Upper lobe of left lung (tissue), 6 donors: ENCODE data around the gene M6PR. TPM values are rescaled to one million over a fixed set of nuclear protein-coding genes. Genes with fewer than 3 reads are reported as not detected.

Experiments
- ATAC-seq, 2 donors: fragments of 200-7000 bp; cut with Tn5 transposase; one replicate each; pipeline ENCODE4 v1.9.1; 2022; ENCODE audit warnings: mild to moderate bottlenecking in 2 of 2, moderate library complexity in 2 of 2; ENCODE audit not compliant: low FRiP score in 2 of 2
- DNase-seq, 2 donors: peaks; one replicate each; pipeline ENCODE4 v3.0.0-alpha.2; 2019 to 2020
- H3K27ac ChIP-seq, 4 donors: fragments of 200-600 bp; sonication (generic); one replicate each; pipeline ENCODE4 v1.5.1; 2016 to 2019
- H3K27me3 ChIP-seq, 4 donors: fragments of 200-600 bp; sonication (generic); one replicate each; pipeline ENCODE4 v1.5.1; 2017 to 2019
- H3K36me3 ChIP-seq, 4 donors: fragments of 200-600 bp; sonication (generic); one replicate each; pipeline ENCODE4 v1.5.1; 2016 to 2019
- H3K4me1 ChIP-seq, 4 donors: fragments of 200-600 bp; sonication (generic); one replicate each; pipeline ENCODE4 v1.5.1; 2018 to 2019
- H3K4me3 ChIP-seq, 4 donors: fragments of 200-600 bp; sonication (generic); one replicate each; pipeline ENCODE4 v1.5.1; 2017 to 2019; ENCODE audit warnings: mild to moderate bottlenecking in 2 of 4, moderate library complexity in 1 of 4
- H3K9me3 ChIP-seq, 4 donors: fragments of 200-600 bp; sonication (generic); one replicate each; pipeline ENCODE4 v1.5.1; 2018 to 2019
- CTCF ChIP-seq, 6 experiments: fragments of 450-650 bp in 4 of 6; fragments of 200-600 bp in 2 of 6; sonication (generic) in 2 of 6; IDR thresholded peaks; one replicate each; pipeline ENCODE4 v1.5.1; 2016 to 2019; ENCODE audit warnings: antibody characterized with exemption in 6 of 6
- EP300 ChIP-seq, 4 donors: sonication (generic); formaldehyde crosslinking; IDR thresholded peaks; one replicate each; pipeline ENCODE4 v1.5.1; 2017; ENCODE audit warnings: antibody characterized with exemption in 4 of 4, control low read depth in 2 of 4
- POLR2A ChIP-seq, 4 donors: fragments of 450-650 bp; IDR thresholded peaks; one replicate each; pipeline ENCODE4 v1.5.1; 2016 to 2017; ENCODE audit warnings: antibody characterized with exemption in 4 of 4, mild to moderate bottlenecking in 2 of 4
- POLR2AphosphoS5 ChIP-seq, 2 donors: sonication (generic); formaldehyde crosslinking; IDR thresholded peaks; one replicate each; pipeline ENCODE4 v1.5.1; 2017; ENCODE audit warnings: antibody characterized with exemption in 2 of 2
- WGBS, 2 donors: methylation state at CpG; one replicate each; pipeline ENCODE4 v1.1.5; 2017 to 2018; 5-methylcytosine and 5-hydroxymethylcytosine counted together
- total RNA-seq, 6 donors: library from RNA; depleted of rRNA in 4 of 6; stranded (reverse); fragments of >200 nt in 4 of 6; gene quantifications; one replicate each; pipeline versions ENCODE4 v1.1.0 to v1.2.1, GENCODE V29; 2016 to 2021
- donor health status: DM: no; HTN: no; CAD: no; lungs with moderate emphysema.
- donor health status: DM: no; HTN: yes; CAD: no; lungs with severe emphysema.

Gene M6PR
- 100 to 1,000 TPM; 136 to 239 (median 175) TPM for total RNA-seq

GRCh38 chr12:8949342-8950220, at the start of gene M6PR:
Gene M6PR (minus strand): TSS chr12:8949645. CDS start chr12:8946404, 3,241 bp downstream.
- Histone ChIP-seq H3K27me3 (no peaks in the 10 kb centered on the region), H3K4me3 (peak within 1 kb of the TSS; percentile 66 to 94 (median 80)), H3K36me3 (peaks cover 7 to 16% (median 11%) of the 10 kb centered on the region in 4 donors), H3K9me3 (no peaks in the 10 kb centered on the region), H3K4me1 (peaks cover 20 to 37% (median 25%) of the 10 kb centered on the region in 4 donors), H3K27ac (peak within 1 kb of the TSS; percentile 95 to 99 (median 98))
- TF ChIP-seq POLR2AphosphoS5 (IDR thresholded peaks at IDR 0.05) = peak; percentile 64 to 90
- TF ChIP-seq POLR2A (IDR thresholded peaks at IDR 0.05) = peak in 3 of 4 donors; percentile 81 to 90 (median 88)
- TF ChIP-seq CTCF (IDR thresholded peaks at IDR 0.05) = peak in 5 of 6 experiments; percentile 28 to 63 (median 37)
- peak in 1 of 4 donors; percentile 57 for TF ChIP-seq EP300 (IDR thresholded peaks at IDR 0.05)
- ATAC-seq (peak; percentile 97 to 98), DNase-seq (peak; percentile 95 to 97)
- WGBS, 2 donors = 1% methylated on average over 42 to 63 of the region's 66 CpGs

GRCh38 chr12:8996682-8997405, 47.4 kb upstream of the M6PR start:
- ATAC-seq (no peak), DNase-seq (no peak)
- 81 to 83% methylated on average over 5 of the region's 5 CpGs for WGBS, 2 donors
- TF ChIP-seq EP300 (IDR thresholded peaks at IDR 0.05) = no peak
- TF ChIP-seq CTCF (IDR thresholded peaks at IDR 0.05) = no peak
- TF ChIP-seq POLR2A (IDR thresholded peaks at IDR 0.05) = no peak
- TF ChIP-seq POLR2AphosphoS5 (IDR thresholded peaks at IDR 0.05) = no peak
- H3K4me3 ChIP-seq = no peak overlapping the region
- no peaks in the 10 kb centered on the region for H3K9me3 ChIP-seq
- H3K4me1 ChIP-seq = no peaks in the 10 kb centered on the region
- no peak overlapping the region for H3K27ac ChIP-seq
- no peaks in the 10 kb centered on the region for H3K27me3 ChIP-seq
- H3K36me3 ChIP-seq = no peaks in the 10 kb centered on the region

- no peak overlapping the region for H3K4me3 ChIP-seq
- H3K4me1 ChIP-seq = no peaks in the 10 kb centered on the region
- TF ChIP-seq POLR2A (IDR thresholded peaks at IDR 0.05) (no peak), POLR2AphosphoS5 (IDR thresholded peaks at IDR 0.05) (no peak)
- no peaks in the 10 kb centered on the region for H3K27me3 ChIP-seq
- DNase-seq (no peak), ATAC-seq (no peak)
- 69 to 83% methylated on average over 4 of the region's 4 CpGs for WGBS, 2 donors
- H3K9me3 ChIP-seq = no peaks in the 10 kb centered on the region
- no peaks in the 10 kb centered on the region for H3K36me3 ChIP-seq
- no peak overlapping the region for H3K27ac ChIP-seq
Observed at GRCh38 chr12:8995021-8995775, 45.8 kb upstream of the M6PR start.

GRCh38 chr12:8993827-8994226, 44.4 kb upstream of the M6PR start:
- ATAC-seq (no peak), DNase-seq (no peak)
- Histone ChIP-seq H3K27ac (no peak overlapping the region), H3K9me3 (no peaks in the 10 kb centered on the region), H3K4me3 (peak overlapping the region in 1 of 4 donors; percentile 2), H3K27me3 (no peaks in the 10 kb centered on the region), H3K4me1 (no peaks in the 10 kb centered on the region), H3K36me3 (no peaks in the 10 kb centered on the region)
- no peak for TF ChIP-seq POLR2AphosphoS5 (IDR thresholded peaks at IDR 0.05)
- TF ChIP-seq EP300 (IDR thresholded peaks at IDR 0.05) = no peak
- TF ChIP-seq POLR2A (IDR thresholded peaks at IDR 0.05) = no peak
- 87 to 91% methylated on average over 3 of the region's 3 CpGs for WGBS, 2 donors

GRCh38 chr12:8991371-8992345, 42.2 kb upstream of the M6PR start:
- 45 to 62% methylated on average over 6 of the region's 6 CpGs for WGBS, 2 donors
- H3K27me3 ChIP-seq = no peaks in the 10 kb centered on the region
- H3K4me3 ChIP-seq = no peak overlapping the region
- no peak for ATAC-seq
- H3K4me1 ChIP-seq = peaks cover 0 to 12% (median 3%) of the 10 kb centered on the region in 4 donors
- no peaks in the 10 kb centered on the region for H3K9me3 ChIP-seq
- no peak for DNase-seq
- TF ChIP-seq CTCF (IDR thresholded peaks at IDR 0.05) (no peak), EP300 (IDR thresholded peaks at IDR 0.05) (no peak), POLR2AphosphoS5 (IDR thresholded peaks at IDR 0.05) (no peak), POLR2A (IDR thresholded peaks at IDR 0.05) (no peak)
- no peak overlapping the region for H3K27ac ChIP-seq
- H3K36me3 ChIP-seq = no peaks in the 10 kb centered on the region
